ENCODE results near the gene C22orf31. TPM values are rescaled to one million over a fixed set of nuclear protein-coding genes. Genes with fewer than 3 reads are reported as not detected.
"Not testable (repeated sequence)": the region's sequence is repeated elsewhere in the genome, so short reads cannot be mapped to it uniquely, and the experiment has no call there.

The C22orf31 gene
- total RNA-seq: not detected in 2 replicates

- no peak for DNase-seq (ENCODE audit: low read depth in 2 of 2)
Observed at GRCh38 chr22:29061773-29062172, at the start of gene C22orf31. TSS of gene C22orf31 (minus strand) at chr22:29061831. CDS start at chr22:29061792, 39 bp downstream.

GRCh38 chr22:29110946-29111345 lies 49.3 kb upstream of the C22orf31 start:
- DNase-seq (ENCODE audit: low read depth in 2 of 2): no peak

- no peak for DNase-seq (ENCODE audit: low read depth in 2 of 2)
Observed at GRCh38 chr22:29109822-29110221, 48.2 kb upstream of the C22orf31 start.

GRCh38 chr22:29108137-29108536 lies 46.5 kb upstream of the C22orf31 start:
- no peak for DNase-seq (ENCODE audit: low read depth in 2 of 2)

GRCh38 chr22:29106839-29107238 lies 45.2 kb upstream of the C22orf31 start:
- no peak for DNase-seq (ENCODE audit: low read depth in 2 of 2)

- no peak for DNase-seq (ENCODE audit: low read depth in 2 of 2)
Observed at GRCh38 chr22:29105468-29105867, 43.8 kb upstream of the C22orf31 start.

GRCh38 chr22:29103121-29103520 lies 41.5 kb upstream of the C22orf31 start:
- DNase-seq (ENCODE audit: low read depth in 2 of 2): no peak

- DNase-seq (ENCODE audit: low read depth in 2 of 2): no peak
Observed at GRCh38 chr22:29102300-29102699, 40.7 kb upstream of the C22orf31 start.

- DNase-seq (ENCODE audit: low read depth in 2 of 2): no peak
Observed at GRCh38 chr22:29098296-29098695, 36.7 kb upstream of the C22orf31 start.

GRCh38 chr22:29096736-29097669 lies 35.4 kb upstream of the C22orf31 start:
- DNase-seq (ENCODE audit: low read depth in 2 of 2): no peak

- no peak for DNase-seq (ENCODE audit: low read depth in 2 of 2)
Observed at GRCh38 chr22:29095459-29095858, 33.8 kb upstream of the C22orf31 start.

GRCh38 chr22:29093501-29094300 lies 32.1 kb upstream of the C22orf31 start:
- DNase-seq (ENCODE audit: low read depth in 2 of 2): peak in 1 of 2 donors; percentile 36

- no peak for DNase-seq (ENCODE audit: low read depth in 2 of 2)
Observed at GRCh38 chr22:29093030-29093429, 31.4 kb upstream of the C22orf31 start.

- DNase-seq (ENCODE audit: low read depth in 2 of 2): no peak
Observed at GRCh38 chr22:29092243-29092642, 30.6 kb upstream of the C22orf31 start.

GRCh38 chr22:29090039-29090438 lies 28.4 kb upstream of the C22orf31 start:
- DNase-seq (ENCODE audit: low read depth in 2 of 2): no peak

- DNase-seq (ENCODE audit: low read depth in 2 of 2): no peak
Observed at GRCh38 chr22:29089507-29089906, 27.9 kb upstream of the C22orf31 start.

GRCh38 chr22:29088809-29089208 lies 27.2 kb upstream of the C22orf31 start:
- no peak for DNase-seq (ENCODE audit: low read depth in 2 of 2)

- DNase-seq (ENCODE audit: low read depth in 2 of 2): no peak
Observed at GRCh38 chr22:29087012-29087411, 25.4 kb upstream of the C22orf31 start.

GRCh38 chr22:29083933-29084591 lies 22.4 kb upstream of the C22orf31 start:
- no peak for DNase-seq (ENCODE audit: low read depth in 2 of 2)

GRCh38 chr22:29083576-29083932 lies 21.9 kb upstream of the C22orf31 start:
- not testable (repeated sequence) for DNase-seq (ENCODE audit: low read depth in 2 of 2)

GRCh38 chr22:29082826-29083545 lies 21.4 kb upstream of the C22orf31 start:
- no peak for DNase-seq (ENCODE audit: low read depth in 2 of 2)
